ENCODE results near the gene ALAS1.

The ALAS1 gene

GRCh38 chr3:52184690-52185089 is 13.3 kb upstream of the ALAS1 start:
- DNase-seq (ENCODE audit: low read depth): no peak
- no peak overlapping the region for H3K4me3 ChIP-seq (replicated peaks; ENCODE audit: low read depth, low read length)
- no peak for TF ChIP-seq CTCF (IDR thresholded peaks at IDR 0.05; ENCODE audit: low read length, missing control alignments)

GRCh38 chr3:52185311-52185710 is 12.6 kb upstream of the ALAS1 start:
- no peak for TF ChIP-seq CTCF (IDR thresholded peaks at IDR 0.05; ENCODE audit: low read length, missing control alignments)
- H3K4me3 ChIP-seq (replicated peaks; ENCODE audit: low read depth, low read length): no peak overlapping the region
- no peak for DNase-seq (ENCODE audit: low read depth)

- H3K4me3 ChIP-seq (replicated peaks; ENCODE audit: low read depth, low read length): no peak overlapping the region
- no peak for DNase-seq (ENCODE audit: low read depth)
- TF ChIP-seq CTCF (IDR thresholded peaks at IDR 0.05; ENCODE audit: low read length, missing control alignments): no peak
These were observed 12.1 kb upstream of the ALAS1 start for GRCh38 chr3:52185837-52186236.

- TF ChIP-seq CTCF (IDR thresholded peaks at IDR 0.05; ENCODE audit: low read length, missing control alignments): no peak
- no peak for DNase-seq (ENCODE audit: low read depth)
- H3K4me3 ChIP-seq (replicated peaks; ENCODE audit: low read depth, low read length): no peak overlapping the region
These were observed 11.2 kb upstream of the ALAS1 start for GRCh38 chr3:52186729-52187128.

- no peak for TF ChIP-seq CTCF (IDR thresholded peaks at IDR 0.05; ENCODE audit: low read length, missing control alignments)
- DNase-seq (ENCODE audit: low read depth): no peak
- no peak overlapping the region for H3K4me3 ChIP-seq (replicated peaks; ENCODE audit: low read depth, low read length)
These were observed 9.4 kb upstream of the ALAS1 start for GRCh38 chr3:52188556-52188955.

GRCh38 chr3:52190294-52191074 is 7.5 kb upstream of the ALAS1 start:
- TF ChIP-seq CTCF (IDR thresholded peaks at IDR 0.05; ENCODE audit: low read length, missing control alignments): no peak
- H3K4me3 ChIP-seq (replicated peaks; ENCODE audit: low read depth, low read length): no peak overlapping the region
- peak; percentile 58 for DNase-seq (ENCODE audit: low read depth)

- H3K4me3 ChIP-seq (replicated peaks; ENCODE audit: low read depth, low read length): no peak overlapping the region
- no peak for DNase-seq (ENCODE audit: low read depth)
- no peak for TF ChIP-seq CTCF (IDR thresholded peaks at IDR 0.05; ENCODE audit: low read length, missing control alignments)
These were observed 6.3 kb upstream of the ALAS1 start for GRCh38 chr3:52191663-52192062.
